Natural killer cell (primary cell): Measurements from ENCODE around the gene ORMDL3. TPM values are rescaled to one million over a fixed set of nuclear protein-coding genes. Genes with fewer than 3 reads are reported as not detected.

ENCODE experiments used
- ATAC-seq, 3 donors: fragments of 150-1000 bp in 2 of 3; fragments of 200-7000 bp in 1 of 3; cut with Tn5 transposase; 1 replicate in 1 of 3; 2 replicates in 2 of 3; pipeline ENCODE4 v1.10.0; 2021; ENCODE audit warnings: mild to moderate bottlenecking in 2 of 3, moderate library complexity in 2 of 3
- DNase-seq, 2 donors: peaks; one replicate each; pipeline versions ENCODE4 v3.0.0 to v3.0.0-alpha.2; 2013 to 2021; ENCODE audit warnings: mixed read lengths in 1 of 2
- H3K27ac ChIP-seq: one replicate; pipeline ENCODE4 v1.5.1; 2013; ENCODE audit warnings: mild to moderate bottlenecking, low read length
- H3K27me3 ChIP-seq: one replicate; pipeline ENCODE4 v1.6.1; 2013; ENCODE audit warnings: low read length; ENCODE audit not compliant: control insufficient read depth, insufficient read depth
- H3K36me3 ChIP-seq: one replicate; pipeline ENCODE4 v1.6.1; 2013; ENCODE audit warnings: low read length; ENCODE audit not compliant: control insufficient read depth, insufficient read depth
- H3K4me1 ChIP-seq: one replicate; pipeline ENCODE4 v1.6.1; 2013; ENCODE audit warnings: low read length; ENCODE audit not compliant: control insufficient read depth, insufficient read depth
- H3K4me3 ChIP-seq: one replicate; pipeline ENCODE4 v1.5.1; 2013; ENCODE audit warnings: low read length
- H3K9me3 ChIP-seq: one replicate; pipeline ENCODE4 v1.6.1; 2013; ENCODE audit warnings: low read length; ENCODE audit not compliant: control insufficient read depth, insufficient read depth
- H3K27ac Mint-ChIP-seq, 2 donors: one replicate each; pipeline ENCODE4 v1.8.0; 2022; ENCODE audit warnings: mild to moderate bottlenecking in 2 of 2, mixed read lengths in 2 of 2, moderate library complexity in 1 of 2
- H3K27me3 Mint-ChIP-seq, 2 donors: one replicate each; pipeline ENCODE4 v1.8.0; 2022; ENCODE audit warnings: low read depth in 2 of 2, mixed read lengths in 2 of 2
- H3K36me3 Mint-ChIP-seq: one replicate; pipeline ENCODE4 v1.8.0; 2022; ENCODE audit warnings: mixed read lengths
- H3K4me1 Mint-ChIP-seq, 2 donors: one replicate each; pipeline ENCODE4 v1.8.0; 2022; ENCODE audit warnings: mixed read lengths in 2 of 2
- H3K4me3 Mint-ChIP-seq: one replicate; pipeline ENCODE4 v1.8.0; 2022; ENCODE audit warnings: mild to moderate bottlenecking, moderate library complexity, mixed read lengths
- H3K9me3 Mint-ChIP-seq, 2 donors: one replicate each; pipeline ENCODE4 v1.8.0; 2022; ENCODE audit warnings: mixed read lengths in 2 of 2
- CTCF ChIP-seq: fragments of 200-600 bp; IDR thresholded peaks from one replicate; pipeline ENCODE4 v1.8.0; 2022; ENCODE audit warnings: antibody characterized with exemption
- WGBS: methylation state at CpG from one replicate; pipeline ENCODE4 v1.1.7; 2013; ENCODE audit warnings: missing lambda C conversion rate; ENCODE audit not compliant: insufficient coverage; 5-methylcytosine and 5-hydroxymethylcytosine counted together
- intact Hi-C: fragments of 100-400 bp; cut with micrococcal nuclease; formaldehyde crosslinking; loops from one replicate; pipeline ENCODE4 v1.14.2; 2022
- total RNA-seq, 4 donors: library from RNA; stranded (reverse); fragments of 120-200 nt in 1 of 4; gene quantifications; one replicate each; pipeline versions ENCODE4 v1.2.3 to v1.2.4, GENCODE V29; 2013 to 2022

Gene ORMDL3
- total RNA-seq, 3 donors from 2014 or later (not counting 1 experiment from before 2014, with no cell fraction given): 61.6 to 121 (median 77.2) TPM

- peaks cover 8 to 16% of the 10 kb centered on the region in 2 donors for H3K4me1 Mint-ChIP-seq
- Histone ChIP-seq H3K4me1 (peaks cover 24% of the 10 kb centered on the region), H3K27me3 (no peaks in the 10 kb centered on the region), H3K4me3 (no peak overlapping the region), H3K9me3 (no peaks in the 10 kb centered on the region), H3K36me3 (no peaks in the 10 kb centered on the region), H3K27ac (no peak overlapping the region)
- ATAC-seq (no peak), DNase-seq (no peak)
- intact Hi-C loops: no loop called here
- H3K36me3 Mint-ChIP-seq: no peaks in the 10 kb centered on the region
- no peaks in the 10 kb centered on the region for H3K9me3 Mint-ChIP-seq
- no peak overlapping the region for H3K4me3 Mint-ChIP-seq
- TF ChIP-seq CTCF: no peak
- H3K27me3 Mint-ChIP-seq: peaks cover 0 to 3% of the 10 kb centered on the region in 2 donors
- 96% methylated on average over 8 of the region's 8 CpGs for WGBS
- no peak overlapping the region for H3K27ac Mint-ChIP-seq
Measured at GRCh38 chr17:39960524-39961041, 33.2 kb upstream of the ORMDL3 start.

- Mint-ChIP-seq H3K9me3 (no peaks in the 10 kb centered on the region), H3K27ac (no peak overlapping the region), H3K36me3 (no peaks in the 10 kb centered on the region), H3K27me3 (no peaks in the 10 kb centered on the region), H3K4me3 (no peak overlapping the region), H3K4me1 (peaks cover 8 to 12% of the 10 kb centered on the region in 2 donors)
- ATAC-seq: no peak
- 93% methylated on average over 3 of the region's 4 CpGs for WGBS
- H3K27me3 ChIP-seq: no peaks in the 10 kb centered on the region
- no peak overlapping the region for H3K4me3 ChIP-seq
- H3K36me3 ChIP-seq: no peaks in the 10 kb centered on the region
- intact Hi-C loops: no loop called here
- no peak for TF ChIP-seq CTCF
- DNase-seq: no peak
- no peak overlapping the region for H3K27ac ChIP-seq
- no peaks in the 10 kb centered on the region for H3K9me3 ChIP-seq
- H3K4me1 ChIP-seq: peaks cover 25% of the 10 kb centered on the region
Measured at GRCh38 chr17:39955726-39956225, 28.4 kb upstream of the ORMDL3 start.

GRCh38 chr17:39954876-39955275, 27.5 kb upstream of the ORMDL3 start:
- no peak overlapping the region for H3K27ac Mint-ChIP-seq
- no peaks in the 10 kb centered on the region for H3K9me3 ChIP-seq
- no peak for TF ChIP-seq CTCF
- H3K27me3 Mint-ChIP-seq: no peaks in the 10 kb centered on the region
- no peaks in the 10 kb centered on the region for H3K36me3 Mint-ChIP-seq
- no peaks in the 10 kb centered on the region for H3K9me3 Mint-ChIP-seq
- no peak for ATAC-seq
- DNase-seq: no peak
- intact Hi-C loops: no loop called here
- no peak overlapping the region for H3K4me3 ChIP-seq
- 64% methylated on average over 4 of the region's 4 CpGs for WGBS
- H3K4me1 Mint-ChIP-seq: peaks cover 8 to 12% of the 10 kb centered on the region in 2 donors
- H3K36me3 ChIP-seq: no peaks in the 10 kb centered on the region
- H3K27me3 ChIP-seq: no peaks in the 10 kb centered on the region
- H3K4me3 Mint-ChIP-seq: no peak overlapping the region
- H3K27ac ChIP-seq: no peak overlapping the region
- peaks cover 25% of the 10 kb centered on the region for H3K4me1 ChIP-seq

GRCh38 chr17:39953471-39953888, 26.1 kb upstream of the ORMDL3 start:
- Mint-ChIP-seq H3K36me3 (no peaks in the 10 kb centered on the region), H3K4me1 (peaks cover 0 to 5% of the 10 kb centered on the region in 2 donors), H3K27me3 (no peaks in the 10 kb centered on the region), H3K4me3 (peak overlapping the region; percentile 77), H3K27ac (peak overlapping the region; percentile 71 to 83), H3K9me3 (no peaks in the 10 kb centered on the region)
- Histone ChIP-seq H3K36me3 (no peaks in the 10 kb centered on the region), H3K4me1 (peaks cover 18% of the 10 kb centered on the region), H3K27ac (peak overlapping the region; percentile 45), H3K4me3 (peak overlapping the region; percentile 23), H3K9me3 (no peaks in the 10 kb centered on the region), H3K27me3 (no peaks in the 10 kb centered on the region)
- no peak for ATAC-seq
- DNase-seq: no peak
- intact Hi-C loops: no loop called here
- no peak for TF ChIP-seq CTCF
- 56% methylated on average over 9 of the region's 9 CpGs for WGBS
